C4-2B (cell line): ENCODE results near the gene ECM1.

Experiments
- H3K27ac ChIP-seq: fragments of 450-650 bp; 2 replicates; pipeline ENCODE4 v1.5.1; 2017
- ZFX ChIP-seq: fragments of 450-650 bp; IDR thresholded peaks from 2 replicates; pipeline ENCODE4 v1.6.1; 2017
- TF ChIP-seq, protein P1 (sequence below): fragments of 450-650 bp; conservative IDR thresholded peaks from 2 replicates; pipeline ENCODE4 v1.5.1; 2017; ENCODE audit warnings: mild to moderate bottlenecking

Gene ECM1

GRCh38 chr1:150511985-150512660 lies 4.2 kb downstream of the ECM1 start:
- TF ChIP-seq, protein P1, sequence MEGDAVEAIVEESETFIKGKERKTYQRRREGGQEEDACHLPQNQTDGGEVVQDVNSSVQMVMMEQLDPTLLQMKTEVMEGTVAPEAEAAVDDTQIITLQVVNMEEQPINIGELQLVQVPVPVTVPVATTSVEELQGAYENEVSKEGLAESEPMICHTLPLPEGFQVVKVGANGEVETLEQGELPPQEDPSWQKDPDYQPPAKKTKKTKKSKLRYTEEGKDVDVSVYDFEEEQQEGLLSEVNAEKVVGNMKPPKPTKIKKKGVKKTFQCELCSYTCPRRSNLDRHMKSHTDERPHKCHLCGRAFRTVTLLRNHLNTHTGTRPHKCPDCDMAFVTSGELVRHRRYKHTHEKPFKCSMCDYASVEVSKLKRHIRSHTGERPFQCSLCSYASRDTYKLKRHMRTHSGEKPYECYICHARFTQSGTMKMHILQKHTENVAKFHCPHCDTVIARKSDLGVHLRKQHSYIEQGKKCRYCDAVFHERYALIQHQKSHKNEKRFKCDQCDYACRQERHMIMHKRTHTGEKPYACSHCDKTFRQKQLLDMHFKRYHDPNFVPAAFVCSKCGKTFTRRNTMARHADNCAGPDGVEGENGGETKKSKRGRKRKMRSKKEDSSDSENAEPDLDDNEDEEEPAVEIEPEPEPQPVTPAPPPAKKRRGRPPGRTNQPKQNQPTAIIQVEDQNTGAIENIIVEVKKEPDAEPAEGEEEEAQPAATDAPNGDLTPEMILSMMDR: no peak
- no peak overlapping the region for H3K27ac ChIP-seq

DNA sequence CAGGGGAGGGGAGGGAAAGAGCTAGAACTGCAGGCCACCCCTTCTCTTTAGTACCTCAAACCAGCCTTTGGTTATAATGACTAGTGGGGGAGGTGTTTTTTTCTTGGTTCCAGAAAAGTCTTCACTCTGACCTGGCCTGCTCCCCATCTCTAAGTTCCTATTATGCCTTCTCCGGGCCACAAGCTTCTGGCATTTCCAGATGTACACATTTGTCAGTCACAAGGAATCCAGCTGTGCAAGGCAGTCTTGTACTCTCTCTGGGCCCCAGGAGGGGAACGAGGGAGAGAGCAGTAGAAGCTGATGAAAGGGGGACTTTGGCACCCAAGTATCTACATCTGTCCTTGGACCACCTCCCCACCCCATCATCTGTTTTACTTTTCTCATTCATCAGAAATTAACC lies 4.9 kb downstream of the ECM1 start:
- no peak overlapping the region for H3K27ac ChIP-seq
- TF ChIP-seq, protein P1: no peak
- no peak for TF ChIP-seq ZFX

- H3K27ac ChIP-seq: no peak overlapping the region
- no peak for TF ChIP-seq ZFX
These were observed 5.5 kb downstream of the ECM1 start for GRCh38 chr1:150513351-150513791.

GRCh38 chr1:150514260-150514659 lies 6.4 kb downstream of the ECM1 start:
- TF ChIP-seq, protein P1: no peak
- TF ChIP-seq ZFX: no peak
- H3K27ac ChIP-seq: peak overlapping the region; percentile 75; the same call in 1 of the 2 replicates

- TF ChIP-seq ZFX: no peak
- peak overlapping the region; percentile 75 for H3K27ac ChIP-seq
These were observed 7.0 kb downstream of the ECM1 start for GRCh38 chr1:150514913-150515327.

- peak within 1 kb of the TSS; percentile 75 for H3K27ac ChIP-seq
- TF ChIP-seq, protein P1: no peak
- no peak for TF ChIP-seq ZFX
These were observed 7.6 kb downstream of the ECM1 start, which contains the start of gene FALEC for GRCh38 chr1:150515328-150516049. FALEC (plus strand) TSS chr1:150515752.

- peak overlapping the region; percentile 75 for H3K27ac ChIP-seq
- TF ChIP-seq ZFX: no peak
- TF ChIP-seq, protein P1: no peak
These were observed 8.2 kb downstream of the ECM1 start for GRCh38 chr1:150516050-150516591.

- H3K27ac ChIP-seq: no peak overlapping the region
- TF ChIP-seq, protein P1: no peak
- no peak for TF ChIP-seq ZFX
These were observed 8.7 kb downstream of the ECM1 start for GRCh38 chr1:150516616-150517015.
